ENCODE results near the gene THSD7A. TPM values are rescaled to one million over a fixed set of nuclear protein-coding genes. Genes with fewer than 3 reads are reported as not detected.

The THSD7A gene
- total and polyA plus RNA-seq, 2 of the 8 experiments (the other 6 are each of a cell fraction or from before 2014, with no cell fraction given), result 0.44 to 1.2 TPM

DNA sequence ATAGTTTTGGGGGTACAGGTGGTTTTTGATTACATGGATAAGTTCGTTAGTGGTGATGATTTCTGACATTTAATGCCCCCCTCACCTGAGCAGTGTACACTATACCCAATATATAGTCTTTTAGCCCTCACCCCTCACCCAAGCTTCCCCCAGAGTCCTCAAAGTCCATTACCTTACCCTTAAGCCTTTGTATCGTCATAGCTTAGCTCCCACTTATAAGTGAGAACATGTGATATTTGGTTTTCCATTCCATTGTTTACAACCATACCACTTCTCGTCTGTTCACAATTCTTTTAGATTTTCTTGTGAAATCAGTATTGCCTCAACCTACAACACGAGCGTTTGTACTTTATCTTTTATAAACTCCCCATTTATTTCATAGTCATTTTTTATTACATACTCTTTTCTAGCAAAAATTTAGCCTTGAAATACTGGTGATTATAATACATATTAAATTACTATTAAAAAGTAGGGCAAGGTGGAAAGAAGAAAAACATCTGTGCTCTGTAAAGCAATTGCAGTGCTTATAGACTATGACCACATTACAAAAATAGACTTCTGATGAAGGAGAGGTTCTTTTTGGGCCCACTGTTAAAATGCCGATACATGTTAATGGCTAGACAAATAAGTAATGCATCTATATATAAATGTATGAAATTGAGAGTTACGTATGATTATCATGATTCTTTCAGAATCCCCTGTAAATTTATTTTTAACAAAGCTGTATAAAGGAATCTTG, 164.8 kb downstream of the THSD7A start:
- FAIRE-seq (no peak), DNase-seq (ENCODE audit: low read depth in 1 of 2, low spot score in 2 of 2) (no peak)
- Histone ChIP-seq H4K20me1 (replicated peaks in 1 of 2; ENCODE audit: control insufficient read depth in 1 of 2, insufficient read depth in 2 of 2, low read length in 2 of 2) (no peaks in the 10 kb centered on the region), H3K27ac (ENCODE audit: low read depth, low read length) (no peak overlapping the region), H3K36me3 (ENCODE audit: control insufficient read depth in 2 of 4, insufficient read depth in 4 of 4, low read length in 3 of 4) (no peaks in the 10 kb centered on the region), H3K56ac (replicated peaks; ENCODE audit: insufficient read length, low read depth, low read length) (no peak overlapping the region), H3K27me3 (replicated peaks in 1 of 4; ENCODE audit: control insufficient read depth in 3 of 4, extremely low read depth in 1 of 4, insufficient read depth in 3 of 4, low read length in 3 of 4) (no peaks in the 10 kb centered on the region), H4K91ac (replicated peaks; ENCODE audit: insufficient read length, low read length) (no peak overlapping the region), H3K79me1 (ENCODE audit: low read depth, low read length) (no peaks in the 10 kb centered on the region), H3K4me3 (ENCODE audit: extremely low read depth in 1 of 4, insufficient read depth in 2 of 4, low read depth in 3 of 4, low read length in 4 of 4) (no peak overlapping the region), H3K9me3 (ENCODE audit: insufficient read depth in 2 of 2, low read depth in 1 of 2, low read length in 1 of 2) (no peaks in the 10 kb centered on the region), H3K23me2 (ENCODE audit: low read depth, low read length) (no peaks in the 10 kb centered on the region), H2BK20ac (ENCODE audit: low read length) (no peak overlapping the region), H3K4ac (replicated peaks; ENCODE audit: insufficient read length, low read depth, low read length) (no peak overlapping the region), H2BK5ac (ENCODE audit: low read depth, low read length) (no peak overlapping the region), H3K79me2 (ENCODE audit: control insufficient read depth in 1 of 2, insufficient read depth in 2 of 2, low read length in 2 of 2) (no peaks in the 10 kb centered on the region), H4K8ac (ENCODE audit: extremely low read depth, insufficient read depth, low read length) (no peak overlapping the region), H3K18ac (ENCODE audit: extremely low read depth, low read length) (no peak overlapping the region), H2BK120ac (replicated peaks; ENCODE audit: low read depth, low read length) (no peak overlapping the region), H2BK15ac (ENCODE audit: low read length) (no peak overlapping the region), H2BK12ac (ENCODE audit: low read depth, low read length) (no peak overlapping the region), H4K5ac (ENCODE audit: insufficient read length, low read depth, low read length) (no peak overlapping the region), H3K9ac (replicated peaks in 1 of 4; ENCODE audit: extremely low read depth in 1 of 4, low read depth in 3 of 4, low read length in 3 of 4) (no peak overlapping the region), H2AK5ac (ENCODE audit: low read depth, low read length) (no peak overlapping the region), H3K23ac (ENCODE audit: insufficient read length) (no peak overlapping the region), H2AFZ (ENCODE audit: low read length) (no peak overlapping the region), H3K14ac (ENCODE audit: insufficient read length) (no peak overlapping the region), H3K4me1 (replicated peaks in 1 of 4; ENCODE audit: control insufficient read depth in 3 of 4, insufficient read depth in 4 of 4, low read length in 3 of 4) (no peaks in the 10 kb centered on the region), H3K4me2 (ENCODE audit: insufficient read depth in 1 of 2, low read depth in 2 of 2, low read length in 2 of 2) (no peak overlapping the region)
- ChIA-PET CTCF (ENCODE audit: partially characterized antibody) (no interaction called here), POLR2A (ENCODE audit: partially characterized antibody) (no interaction called here)
- WGBS, 2 experiments (ENCODE audit: extremely low coverage in 1 of 2, insufficient coverage in 1 of 2, insufficient read length in 1 of 2, insufficient replicate concordance in 2 of 2, low coverage in 1 of 2, low lambda C conversion rate in 2 of 2, missing lambda C conversion rate in 1 of 2), result 90% methylated on average over 7 of the region's 7 CpGs; no CpG with 5 or more reads in 1 of the 2 experiments
- no peak for TF ChIP-seq YY1 (IDR thresholded peaks at IDR 0.05; ENCODE audit: low read depth, low read length)

Measured in H1 (cell line).